ENCODE data around the gene FBXO8. TPM values are rescaled to one million over a fixed set of nuclear protein-coding genes. Genes with fewer than 3 reads are reported as not detected.

FBXO8 gene
- total RNA-seq, 1 experiment from 2014 or later, result 7.5 TPM

DNA sequence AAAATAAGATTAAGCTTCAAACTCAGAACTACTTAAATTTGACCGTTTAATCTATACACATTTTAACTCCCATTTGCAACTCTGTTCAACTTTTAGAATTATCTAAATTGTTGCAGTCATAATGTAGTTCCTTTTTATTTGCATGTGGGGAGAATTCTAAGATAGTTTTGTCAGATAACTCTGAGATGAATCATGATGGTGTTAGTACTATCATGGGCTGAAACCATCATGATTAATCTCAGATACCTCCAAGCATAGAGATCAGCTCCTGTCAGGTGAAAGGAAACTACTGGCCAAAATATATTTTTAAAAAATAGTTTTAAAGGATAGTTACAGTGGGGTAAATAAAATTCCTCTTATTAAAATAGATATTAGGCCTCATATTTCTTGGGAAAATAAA is 39.0 kb downstream of the FBXO8 start (continued):
- TF ChIP-seq, protein P1, sequence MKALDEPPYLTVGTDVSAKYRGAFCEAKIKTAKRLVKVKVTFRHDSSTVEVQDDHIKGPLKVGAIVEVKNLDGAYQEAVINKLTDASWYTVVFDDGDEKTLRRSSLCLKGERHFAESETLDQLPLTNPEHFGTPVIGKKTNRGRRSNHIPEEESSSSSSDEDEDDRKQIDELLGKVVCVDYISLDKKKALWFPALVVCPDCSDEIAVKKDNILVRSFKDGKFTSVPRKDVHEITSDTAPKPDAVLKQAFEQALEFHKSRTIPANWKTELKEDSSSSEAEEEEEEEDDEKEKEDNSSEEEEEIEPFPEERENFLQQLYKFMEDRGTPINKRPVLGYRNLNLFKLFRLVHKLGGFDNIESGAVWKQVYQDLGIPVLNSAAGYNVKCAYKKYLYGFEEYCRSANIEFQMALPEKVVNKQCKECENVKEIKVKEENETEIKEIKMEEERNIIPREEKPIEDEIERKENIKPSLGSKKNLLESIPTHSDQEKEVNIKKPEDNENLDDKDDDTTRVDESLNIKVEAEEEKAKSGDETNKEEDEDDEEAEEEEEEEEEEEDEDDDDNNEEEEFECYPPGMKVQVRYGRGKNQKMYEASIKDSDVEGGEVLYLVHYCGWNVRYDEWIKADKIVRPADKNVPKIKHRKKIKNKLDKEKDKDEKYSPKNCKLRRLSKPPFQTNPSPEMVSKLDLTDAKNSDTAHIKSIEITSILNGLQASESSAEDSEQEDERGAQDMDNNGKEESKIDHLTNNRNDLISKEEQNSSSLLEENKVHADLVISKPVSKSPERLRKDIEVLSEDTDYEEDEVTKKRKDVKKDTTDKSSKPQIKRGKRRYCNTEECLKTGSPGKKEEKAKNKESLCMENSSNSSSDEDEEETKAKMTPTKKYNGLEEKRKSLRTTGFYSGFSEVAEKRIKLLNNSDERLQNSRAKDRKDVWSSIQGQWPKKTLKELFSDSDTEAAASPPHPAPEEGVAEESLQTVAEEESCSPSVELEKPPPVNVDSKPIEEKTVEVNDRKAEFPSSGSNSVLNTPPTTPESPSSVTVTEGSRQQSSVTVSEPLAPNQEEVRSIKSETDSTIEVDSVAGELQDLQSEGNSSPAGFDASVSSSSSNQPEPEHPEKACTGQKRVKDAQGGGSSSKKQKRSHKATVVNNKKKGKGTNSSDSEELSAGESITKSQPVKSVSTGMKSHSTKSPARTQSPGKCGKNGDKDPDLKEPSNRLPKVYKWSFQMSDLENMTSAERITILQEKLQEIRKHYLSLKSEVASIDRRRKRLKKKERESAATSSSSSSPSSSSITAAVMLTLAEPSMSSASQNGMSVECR (CRISPR knock-in tag; IDR thresholded peaks at IDR 0.05; ENCODE audit: borderline replicate concordance), result no peak

DNA sequence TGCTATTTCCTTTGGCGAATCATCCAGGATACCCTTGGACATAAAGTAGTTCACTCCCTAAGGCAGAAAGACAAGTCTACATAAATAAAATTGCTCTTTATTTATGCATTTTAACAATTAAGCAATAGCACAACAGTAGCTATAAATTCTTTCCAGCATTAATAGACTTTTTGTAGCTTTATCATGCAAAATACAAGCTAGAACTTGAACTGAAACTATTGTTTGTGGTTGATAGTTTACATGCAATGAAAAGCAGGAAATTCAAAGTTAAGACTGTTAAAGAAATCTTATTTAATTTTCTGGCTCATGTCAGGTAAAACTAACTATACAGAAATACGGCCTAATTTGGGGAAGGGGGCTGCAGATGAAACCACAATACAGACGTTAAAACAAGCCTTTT is 42.3 kb downstream of the FBXO8 start:
- no peaks in the 10 kb centered on the region for H3K27me3 Mint-ChIP-seq (ENCODE audit: low read depth)
- H3K4me3 Mint-ChIP-seq, result no peak overlapping the region
- no peaks in the 10 kb centered on the region for H3K9me3 Mint-ChIP-seq
- no peak for DNase-seq (ENCODE audit: low spot score)
- H3K36me3 Mint-ChIP-seq, result no peaks in the 10 kb centered on the region
- TF ChIP-seq, protein P2, sequence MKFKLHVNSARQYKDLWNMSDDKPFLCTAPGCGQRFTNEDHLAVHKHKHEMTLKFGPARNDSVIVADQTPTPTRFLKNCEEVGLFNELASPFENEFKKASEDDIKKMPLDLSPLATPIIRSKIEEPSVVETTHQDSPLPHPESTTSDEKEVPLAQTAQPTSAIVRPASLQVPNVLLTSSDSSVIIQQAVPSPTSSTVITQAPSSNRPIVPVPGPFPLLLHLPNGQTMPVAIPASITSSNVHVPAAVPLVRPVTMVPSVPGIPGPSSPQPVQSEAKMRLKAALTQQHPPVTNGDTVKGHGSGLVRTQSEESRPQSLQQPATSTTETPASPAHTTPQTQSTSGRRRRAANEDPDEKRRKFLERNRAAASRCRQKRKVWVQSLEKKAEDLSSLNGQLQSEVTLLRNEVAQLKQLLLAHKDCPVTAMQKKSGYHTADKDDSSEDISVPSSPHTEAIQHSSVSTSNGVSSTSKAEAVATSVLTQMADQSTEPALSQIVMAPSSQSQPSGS (CRISPR knock-in tag; IDR thresholded peaks at IDR 0.05; ENCODE audit: borderline replicate concordance, low read depth), result no peak
- TF ChIP-seq NFATC4 (CRISPR knock-in tag; IDR thresholded peaks at IDR 0.05) (no peak), EMX1 (CRISPR knock-in tag; IDR thresholded peaks at IDR 0.05) (no peak), ELF4 (CRISPR knock-in tag; IDR thresholded peaks at IDR 0.05; ENCODE audit: low read depth) (no peak), ZNF138 (CRISPR knock-in tag; conservative IDR thresholded peaks at IDR 0.05) (no peak), TEAD4 (CRISPR knock-in tag; IDR thresholded peaks at IDR 0.05) (no peak), SMAD3 (CRISPR knock-in tag; IDR thresholded peaks at IDR 0.05; ENCODE audit: borderline replicate concordance) (no peak), OVOL2 (CRISPR knock-in tag; IDR thresholded peaks at IDR 0.05; ENCODE audit: borderline replicate concordance) (no peak), FOXJ3 (CRISPR knock-in tag; IDR thresholded peaks at IDR 0.05; ENCODE audit: borderline replicate concordance) (no peak), ZNF263 (CRISPR knock-in tag; IDR thresholded peaks at IDR 0.05; ENCODE audit: low read depth) (no peak)
- TF ChIP-seq, protein P3, sequence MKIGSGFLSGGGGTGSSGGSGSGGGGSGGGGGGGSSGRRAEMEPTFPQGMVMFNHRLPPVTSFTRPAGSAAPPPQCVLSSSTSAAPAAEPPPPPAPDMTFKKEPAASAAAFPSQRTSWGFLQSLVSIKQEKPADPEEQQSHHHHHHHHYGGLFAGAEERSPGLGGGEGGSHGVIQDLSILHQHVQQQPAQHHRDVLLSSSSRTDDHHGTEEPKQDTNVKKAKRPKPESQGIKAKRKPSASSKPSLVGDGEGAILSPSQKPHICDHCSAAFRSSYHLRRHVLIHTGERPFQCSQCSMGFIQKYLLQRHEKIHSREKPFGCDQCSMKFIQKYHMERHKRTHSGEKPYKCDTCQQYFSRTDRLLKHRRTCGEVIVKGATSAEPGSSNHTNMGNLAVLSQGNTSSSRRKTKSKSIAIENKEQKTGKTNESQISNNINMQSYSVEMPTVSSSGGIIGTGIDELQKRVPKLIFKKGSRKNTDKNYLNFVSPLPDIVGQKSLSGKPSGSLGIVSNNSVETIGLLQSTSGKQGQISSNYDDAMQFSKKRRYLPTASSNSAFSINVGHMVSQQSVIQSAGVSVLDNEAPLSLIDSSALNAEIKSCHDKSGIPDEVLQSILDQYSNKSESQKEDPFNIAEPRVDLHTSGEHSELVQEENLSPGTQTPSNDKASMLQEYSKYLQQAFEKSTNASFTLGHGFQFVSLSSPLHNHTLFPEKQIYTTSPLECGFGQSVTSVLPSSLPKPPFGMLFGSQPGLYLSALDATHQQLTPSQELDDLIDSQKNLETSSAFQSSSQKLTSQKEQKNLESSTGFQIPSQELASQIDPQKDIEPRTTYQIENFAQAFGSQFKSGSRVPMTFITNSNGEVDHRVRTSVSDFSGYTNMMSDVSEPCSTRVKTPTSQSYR (CRISPR knock-in tag; IDR thresholded peaks at IDR 0.05), result no peak
- TF ChIP-seq, protein P4, sequence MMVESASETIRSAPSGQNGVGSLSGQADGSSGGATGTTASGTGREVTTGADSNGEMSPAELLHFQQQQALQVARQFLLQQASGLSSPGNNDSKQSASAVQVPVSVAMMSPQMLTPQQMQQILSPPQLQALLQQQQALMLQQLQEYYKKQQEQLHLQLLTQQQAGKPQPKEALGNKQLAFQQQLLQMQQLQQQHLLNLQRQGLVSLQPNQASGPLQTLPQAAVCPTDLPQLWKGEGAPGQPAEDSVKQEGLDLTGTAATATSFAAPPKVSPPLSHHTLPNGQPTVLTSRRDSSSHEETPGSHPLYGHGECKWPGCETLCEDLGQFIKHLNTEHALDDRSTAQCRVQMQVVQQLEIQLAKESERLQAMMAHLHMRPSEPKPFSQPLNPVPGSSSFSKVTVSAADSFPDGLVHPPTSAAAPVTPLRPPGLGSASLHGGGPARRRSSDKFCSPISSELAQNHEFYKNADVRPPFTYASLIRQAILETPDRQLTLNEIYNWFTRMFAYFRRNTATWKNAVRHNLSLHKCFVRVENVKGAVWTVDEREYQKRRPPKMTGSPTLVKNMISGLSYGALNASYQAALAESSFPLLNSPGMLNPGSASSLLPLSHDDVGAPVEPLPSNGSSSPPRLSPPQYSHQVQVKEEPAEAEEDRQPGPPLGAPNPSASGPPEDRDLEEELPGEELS (CRISPR knock-in tag; IDR thresholded peaks at IDR 0.05), result no peak
- TF ChIP-seq, protein P5, sequence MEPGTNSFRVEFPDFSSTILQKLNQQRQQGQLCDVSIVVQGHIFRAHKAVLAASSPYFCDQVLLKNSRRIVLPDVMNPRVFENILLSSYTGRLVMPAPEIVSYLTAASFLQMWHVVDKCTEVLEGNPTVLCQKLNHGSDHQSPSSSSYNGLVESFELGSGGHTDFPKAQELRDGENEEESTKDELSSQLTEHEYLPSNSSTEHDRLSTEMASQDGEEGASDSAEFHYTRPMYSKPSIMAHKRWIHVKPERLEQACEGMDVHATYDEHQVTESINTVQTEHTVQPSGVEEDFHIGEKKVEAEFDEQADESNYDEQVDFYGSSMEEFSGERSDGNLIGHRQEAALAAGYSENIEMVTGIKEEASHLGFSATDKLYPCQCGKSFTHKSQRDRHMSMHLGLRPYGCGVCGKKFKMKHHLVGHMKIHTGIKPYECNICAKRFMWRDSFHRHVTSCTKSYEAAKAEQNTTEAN (CRISPR knock-in tag; IDR thresholded peaks at IDR 0.05), result no peak
- TF ChIP-seq, protein P6, sequence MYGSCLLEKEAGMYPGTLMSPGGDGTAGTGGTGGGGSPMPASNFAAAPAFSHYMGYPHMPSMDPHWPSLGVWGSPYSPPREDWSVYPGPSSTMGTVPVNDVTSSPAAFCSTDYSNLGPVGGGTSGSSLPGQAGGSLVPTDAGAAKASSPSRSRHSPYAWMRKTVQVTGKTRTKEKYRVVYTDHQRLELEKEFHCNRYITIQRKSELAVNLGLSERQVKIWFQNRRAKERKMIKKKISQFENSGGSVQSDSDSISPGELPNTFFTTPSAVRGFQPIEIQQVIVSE (CRISPR knock-in tag; IDR thresholded peaks at IDR 0.05; ENCODE audit: borderline replicate concordance), result no peak
- TF ChIP-seq, protein P7, sequence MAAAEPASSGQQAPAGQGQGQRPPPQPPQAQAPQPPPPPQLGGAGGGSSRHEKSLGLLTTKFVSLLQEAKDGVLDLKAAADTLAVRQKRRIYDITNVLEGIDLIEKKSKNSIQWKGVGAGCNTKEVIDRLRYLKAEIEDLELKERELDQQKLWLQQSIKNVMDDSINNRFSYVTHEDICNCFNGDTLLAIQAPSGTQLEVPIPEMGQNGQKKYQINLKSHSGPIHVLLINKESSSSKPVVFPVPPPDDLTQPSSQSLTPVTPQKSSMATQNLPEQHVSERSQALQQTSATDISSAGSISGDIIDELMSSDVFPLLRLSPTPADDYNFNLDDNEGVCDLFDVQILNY (CRISPR knock-in tag; IDR thresholded peaks at IDR 0.05), result no peak
- TF ChIP-seq, protein P8, sequence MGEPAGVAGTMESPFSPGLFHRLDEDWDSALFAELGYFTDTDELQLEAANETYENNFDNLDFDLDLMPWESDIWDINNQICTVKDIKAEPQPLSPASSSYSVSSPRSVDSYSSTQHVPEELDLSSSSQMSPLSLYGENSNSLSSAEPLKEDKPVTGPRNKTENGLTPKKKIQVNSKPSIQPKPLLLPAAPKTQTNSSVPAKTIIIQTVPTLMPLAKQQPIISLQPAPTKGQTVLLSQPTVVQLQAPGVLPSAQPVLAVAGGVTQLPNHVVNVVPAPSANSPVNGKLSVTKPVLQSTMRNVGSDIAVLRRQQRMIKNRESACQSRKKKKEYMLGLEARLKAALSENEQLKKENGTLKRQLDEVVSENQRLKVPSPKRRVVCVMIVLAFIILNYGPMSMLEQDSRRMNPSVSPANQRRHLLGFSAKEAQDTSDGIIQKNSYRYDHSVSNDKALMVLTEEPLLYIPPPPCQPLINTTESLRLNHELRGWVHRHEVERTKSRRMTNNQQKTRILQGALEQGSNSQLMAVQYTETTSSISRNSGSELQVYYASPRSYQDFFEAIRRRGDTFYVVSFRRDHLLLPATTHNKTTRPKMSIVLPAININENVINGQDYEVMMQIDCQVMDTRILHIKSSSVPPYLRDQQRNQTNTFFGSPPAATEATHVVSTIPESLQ (CRISPR knock-in tag; IDR thresholded peaks at IDR 0.05), result no peak
- no peak overlapping the region for H3K27ac Mint-ChIP-seq
- CTCF ChIA-PET, result no interaction called here
- POLR2A ChIA-PET, result no interaction called here
- no peaks in the 10 kb centered on the region for H3K4me1 Mint-ChIP-seq
- ATAC-seq, result no peak

All from WTC11 (cell line).